Activated gamma-delta T cell treated with anti-CD3 and anti-CD28 coated beads, Interleukin-2, amount 50 U/mL, for 16 hours (primary cell): Measurements from ENCODE around the gene GPRC5D.

Experiments
- DNase-seq: peaks from one replicate; pipeline ENCODE4 v3.0.0-alpha.2; 2020; ENCODE audit warnings: low read depth

Gene GPRC5D

GRCh38 chr12:12979126-12979525, 27.2 kb upstream of the GPRC5D start:
- no peak for DNase-seq

- DNase-seq: no peak
Observed at GRCh38 chr12:12977231-12977630, 25.3 kb upstream of the GPRC5D start.

DNA sequence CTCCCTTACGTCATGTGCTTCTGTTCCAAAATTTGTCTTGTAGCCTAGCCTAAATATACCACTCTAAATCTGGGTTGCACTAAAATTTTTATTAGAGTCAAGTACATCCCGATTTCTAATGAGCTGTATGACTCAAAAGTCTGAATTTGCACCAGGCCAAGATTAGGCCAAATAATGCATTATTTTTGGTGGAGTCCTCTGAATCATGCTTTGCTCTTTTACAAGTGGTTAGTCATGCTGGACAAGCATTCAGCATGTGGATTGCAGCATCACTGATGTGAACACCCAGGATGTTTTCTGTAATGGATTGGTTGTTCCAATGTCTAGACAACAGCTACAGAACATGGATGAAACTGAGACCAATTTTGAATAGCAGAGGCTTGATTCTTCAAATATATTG, 24.4 kb upstream of the GPRC5D start:
- DNase-seq: no peak

DNA sequence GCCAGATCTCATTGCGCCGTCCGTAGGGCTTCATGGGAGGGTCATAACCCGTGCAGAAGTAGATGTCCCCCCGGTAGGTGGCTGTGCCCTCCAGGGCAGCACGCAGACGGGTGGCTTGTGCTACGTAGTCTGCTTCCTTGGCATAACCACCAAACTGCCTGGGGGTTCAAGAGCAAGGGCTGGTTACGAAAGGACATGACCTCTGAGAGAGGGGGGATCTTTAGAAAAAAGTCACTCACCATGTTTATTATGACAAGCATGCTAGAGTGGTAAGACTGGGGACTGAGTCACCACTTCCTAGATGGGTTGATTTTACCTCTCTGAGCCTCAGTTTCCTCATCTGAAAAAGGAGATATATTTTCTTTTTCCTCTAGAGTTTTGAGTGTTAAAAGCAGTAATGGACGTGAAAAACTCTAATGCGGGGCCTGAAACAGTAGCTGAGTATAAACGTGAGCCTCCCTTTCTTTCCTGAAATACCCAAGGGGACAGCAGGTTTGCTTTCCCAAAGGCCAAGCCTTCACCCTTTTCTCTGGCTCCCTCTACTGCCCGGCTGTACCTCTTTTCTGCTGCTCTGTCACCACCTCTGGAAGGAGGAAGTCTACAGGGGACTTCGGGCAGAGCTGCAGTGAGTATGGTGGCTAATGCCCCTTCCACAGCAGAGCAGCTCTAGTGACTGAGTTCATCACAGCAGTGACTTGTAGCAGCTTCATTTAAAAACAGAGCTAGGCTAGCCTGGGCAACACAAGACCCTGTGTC, 23.5 kb upstream of the GPRC5D start:
- no peak for DNase-seq

GRCh38 chr12:12974211-12974610, 22.2 kb upstream of the GPRC5D start:
- no peak for DNase-seq

DNA sequence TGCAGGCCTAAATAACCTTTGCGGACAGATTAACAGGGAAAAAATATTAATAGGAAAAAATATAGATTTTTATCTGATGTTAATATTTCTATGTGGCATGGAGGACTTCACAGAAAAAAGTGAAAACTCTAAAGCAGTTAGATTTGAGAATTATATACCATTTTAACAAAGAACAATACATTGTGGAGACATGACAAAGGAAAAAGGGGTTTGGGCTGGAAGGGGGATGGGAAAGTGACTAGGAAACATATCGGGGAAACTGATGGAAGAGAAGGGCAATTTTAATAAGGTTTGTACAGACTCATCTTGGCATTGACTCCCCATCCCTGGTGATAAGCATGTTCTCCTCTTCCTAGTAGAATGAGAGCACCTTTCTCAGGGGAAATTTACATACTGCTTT, 21.0 kb upstream of the GPRC5D start:
- DNase-seq: no peak

GRCh38 chr12:12965836-12966235, 13.9 kb upstream of the GPRC5D start:
- DNase-seq: no peak

- DNase-seq: no peak
Observed at GRCh38 chr12:12964255-12964654, 12.3 kb upstream of the GPRC5D start.

DNA sequence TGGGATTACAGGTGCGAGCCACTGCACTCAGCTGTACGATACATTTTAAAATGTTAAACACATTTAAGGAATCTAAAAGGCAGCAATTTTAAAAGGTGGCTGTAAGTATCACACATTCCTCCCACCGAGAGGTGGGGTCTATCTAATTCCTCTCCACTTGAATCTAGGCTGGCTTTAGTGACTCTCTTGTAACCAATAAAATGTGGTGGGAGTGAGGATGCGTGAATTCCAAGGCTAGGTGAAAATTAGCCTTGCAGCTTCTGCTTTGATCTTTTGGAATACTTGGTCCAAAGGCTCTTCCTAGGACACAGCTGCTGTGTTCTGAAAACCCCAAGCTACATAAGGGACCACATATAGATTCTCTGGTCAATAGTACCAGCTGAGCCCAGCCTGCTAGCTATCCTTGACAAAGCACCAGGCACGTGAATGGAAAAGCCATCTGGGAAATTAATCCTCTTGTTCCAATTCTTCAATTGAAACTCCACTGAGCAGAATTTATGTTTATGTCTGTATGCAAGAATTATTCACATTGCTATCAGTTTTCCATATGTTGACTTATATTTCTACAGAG, 8.8 kb upstream of the GPRC5D start:
- DNase-seq: no peak

DNA sequence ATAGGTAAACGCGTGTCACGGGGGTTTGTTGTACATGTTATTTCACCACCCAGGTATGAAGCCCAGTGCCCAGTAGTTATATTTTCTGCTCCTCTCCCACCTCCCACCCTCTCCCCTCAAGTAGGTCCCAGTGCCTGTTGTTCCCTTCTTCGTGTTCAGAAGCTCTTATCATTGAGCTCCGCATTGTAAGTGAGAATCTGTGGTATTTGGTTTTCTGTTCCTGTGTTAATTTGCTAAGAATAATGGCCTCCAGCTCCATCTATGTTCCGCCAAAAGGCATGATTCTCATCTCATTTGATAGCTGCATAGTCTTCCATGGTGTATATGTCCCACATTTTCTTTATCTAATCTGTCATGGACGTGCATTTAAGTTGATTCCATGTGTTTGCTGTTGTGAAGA, 6.9 kb upstream of the GPRC5D start:
- DNase-seq: no peak

- DNase-seq: no peak
Observed at GRCh38 chr12:12954878-12955625, 3.1 kb upstream of the GPRC5D start.

GRCh38 chr12:12954356-12954755, 2.4 kb upstream of the GPRC5D start:
- no peak for DNase-seq

GRCh38 chr12:12951504-12951903, 466 bp downstream of the GPRC5D start:
- no peak for DNase-seq

DNA sequence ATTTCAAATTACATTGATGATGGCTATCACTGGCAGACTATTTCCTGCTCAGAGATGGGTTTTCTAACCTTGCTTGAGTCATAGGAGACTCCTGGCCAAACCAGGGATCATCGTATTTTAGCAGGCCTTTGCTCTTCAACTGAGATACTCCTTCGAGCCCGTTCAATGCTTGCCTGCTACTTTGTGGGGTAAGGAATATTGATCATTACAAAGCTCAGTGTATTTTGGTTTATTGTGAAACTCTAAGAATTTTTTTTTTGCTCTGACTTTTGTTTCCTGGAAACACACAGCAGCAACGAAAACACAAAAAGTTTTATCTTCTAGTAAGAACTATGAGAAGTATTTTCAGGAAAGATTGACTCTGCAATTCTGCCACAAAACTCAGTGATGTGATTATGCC, 4.1 kb downstream of the GPRC5D start:
- no peak for DNase-seq

DNA sequence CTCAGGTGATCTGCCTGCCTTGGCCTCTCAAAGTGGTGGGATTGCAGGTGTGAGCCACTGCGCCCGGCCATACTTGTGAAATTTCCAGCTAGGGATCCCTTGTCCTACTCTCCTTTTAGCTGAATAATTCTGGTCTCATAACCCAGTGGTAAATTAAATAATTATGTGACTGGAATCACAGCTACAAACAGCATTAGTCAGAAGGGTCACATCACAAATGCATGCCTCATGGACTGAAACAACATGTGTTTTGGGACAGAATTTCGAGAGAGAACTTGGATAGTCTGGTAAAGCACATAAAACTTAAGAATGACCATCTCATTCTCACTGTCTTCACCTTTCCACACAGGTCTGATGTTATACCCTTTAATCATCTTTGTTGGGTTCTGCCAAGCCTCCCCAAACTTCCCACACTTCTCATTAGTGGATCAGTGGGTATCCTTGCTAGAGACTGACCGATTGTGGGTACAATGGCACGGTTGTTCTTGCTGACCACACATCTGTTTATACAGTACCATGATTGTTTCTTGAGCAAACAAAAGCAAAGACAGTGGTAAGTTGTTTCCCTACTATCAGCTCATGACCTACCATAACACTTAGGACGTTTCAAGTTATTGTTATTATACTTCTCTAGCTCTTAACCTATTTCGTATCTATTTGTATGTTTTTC, 5.1 kb downstream of the GPRC5D start:
- no peak for DNase-seq

DNA sequence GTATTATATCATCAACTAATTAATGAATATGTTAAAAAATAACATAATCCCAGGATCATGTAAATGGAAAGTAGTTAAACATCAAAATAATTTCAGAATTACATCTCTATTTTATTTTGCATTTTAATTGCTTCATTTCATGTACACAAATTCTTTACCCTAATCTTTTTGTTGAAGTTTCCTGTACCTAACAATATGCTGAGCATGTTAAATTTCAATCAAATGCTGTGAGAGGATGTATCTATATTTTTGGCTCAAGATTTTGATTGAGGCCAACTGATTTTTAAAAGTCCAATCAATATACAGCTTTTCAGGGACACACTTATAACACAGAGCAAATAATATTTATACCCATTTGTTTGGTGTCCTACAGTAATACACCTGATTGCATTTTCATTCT, 6.4 kb downstream of the GPRC5D start:
- DNase-seq: no peak

DNA sequence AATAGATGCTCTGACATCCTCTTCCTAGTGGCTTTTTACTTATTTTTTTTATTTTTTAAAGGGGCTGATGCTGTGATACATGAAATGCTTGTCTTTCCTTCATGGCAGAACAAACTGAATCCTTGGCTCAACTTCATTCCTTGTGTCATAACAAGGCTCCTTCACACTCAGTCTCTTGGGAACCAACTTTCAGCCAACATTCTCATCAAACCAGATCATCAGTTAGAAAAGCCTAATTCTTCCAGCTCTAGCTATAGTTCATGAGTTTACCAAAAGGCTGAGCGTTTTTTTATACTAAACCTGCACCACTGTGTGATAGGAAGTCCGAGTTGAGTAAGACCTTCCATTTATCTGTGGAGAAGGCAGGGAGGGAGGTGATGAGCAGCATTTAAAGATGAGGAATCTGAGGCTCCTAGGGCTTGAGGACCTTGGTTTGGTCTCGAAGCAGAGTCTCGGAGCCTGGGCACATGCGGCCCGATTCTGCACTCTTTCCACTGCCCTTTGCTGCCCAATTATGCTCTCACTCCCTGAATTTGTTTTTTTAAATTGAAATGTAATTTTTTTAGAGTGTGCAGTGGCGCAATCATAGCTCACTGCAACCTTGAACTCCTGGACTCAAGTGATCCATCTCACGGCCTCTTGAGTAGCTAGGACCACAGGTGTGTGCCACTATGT, 8.2 kb downstream of the GPRC5D start:
- DNase-seq: no peak

GRCh38 chr12:12941450-12942350, 10.3 kb downstream of the GPRC5D start:
- no peak for DNase-seq

- DNase-seq: no peak
Observed at GRCh38 chr12:12939888-12940287, 12.1 kb downstream of the GPRC5D start.

DNA sequence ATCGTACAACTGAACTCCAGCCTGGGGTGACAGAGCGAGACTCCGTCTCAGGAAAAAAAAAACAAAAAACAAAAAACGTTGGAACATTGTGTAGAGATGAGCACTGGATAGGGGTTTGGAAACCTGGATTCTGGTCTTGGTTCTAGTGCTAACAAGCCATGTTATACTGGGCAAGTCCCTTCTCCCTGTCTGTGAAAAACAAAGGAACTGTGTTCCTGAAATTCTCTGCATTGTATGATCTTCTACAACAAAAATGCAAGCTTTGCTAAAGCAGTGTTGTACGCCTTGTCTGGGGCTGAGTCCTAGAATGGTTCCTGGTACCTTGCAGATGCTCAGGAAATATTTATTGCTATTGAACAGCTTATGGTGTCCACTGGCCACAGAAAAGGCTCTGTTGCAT, 13.4 kb downstream of the GPRC5D start:
- DNase-seq: no peak

DNA sequence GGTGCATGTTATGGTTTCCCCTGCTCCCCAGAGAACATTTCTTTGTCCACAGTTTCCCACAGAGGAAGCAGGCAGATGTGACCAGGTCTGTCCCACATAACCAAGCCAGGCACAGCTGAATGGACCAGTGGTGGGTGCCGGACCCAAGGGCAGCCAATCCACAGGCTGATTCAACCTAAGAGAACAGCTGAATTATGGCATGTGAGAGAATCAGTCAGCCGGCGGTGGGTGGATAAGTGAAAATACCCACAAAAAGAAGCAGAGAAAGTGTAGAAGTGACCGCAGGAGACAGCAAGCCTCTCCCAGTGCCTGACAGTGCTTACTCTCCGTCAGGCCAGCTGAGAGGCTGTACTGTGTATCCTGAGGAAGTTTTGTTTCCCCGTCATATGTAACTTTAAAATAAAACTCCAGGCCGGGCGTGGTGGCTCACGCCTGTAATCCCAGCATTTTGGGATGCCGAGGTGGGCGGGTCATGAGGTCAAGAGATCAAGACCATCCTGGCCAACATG, 14.9 kb downstream of the GPRC5D start:
- no peak for DNase-seq
